H9 (cell line): Measurements from ENCODE around the gene CPSF4L. TPM values are rescaled to one million over a fixed set of nuclear protein-coding genes. Genes with fewer than 3 reads are reported as not detected.

Experiments used
- DNase-seq: peaks from one replicate; pipeline ENCODE4 v3.0.0-alpha.2; 2017
- H2AFZ ChIP-seq: one replicate; pipeline ENCODE4 v1.6.1; 2013; ENCODE audit warnings: mild to moderate bottlenecking, low read length, control low read depth, moderate library complexity
- H2AK5ac ChIP-seq: 2 replicates; pipeline ENCODE4 v1.6.1; 2013; ENCODE audit warnings: low read length, control low read depth, mixed read lengths; ENCODE audit not compliant: insufficient read length
- H2BK120ac ChIP-seq: one replicate; pipeline ENCODE4 v1.6.1; 2013; ENCODE audit warnings: low read depth, mild to moderate bottlenecking, low read length, control low read depth, inconsistent platforms; ENCODE audit not compliant: poor library complexity, severe bottlenecking
- H2BK12ac ChIP-seq: 2 replicates; pipeline ENCODE4 v1.6.1; 2013; ENCODE audit warnings: low read length, control low read depth, mixed read lengths, low read depth; ENCODE audit not compliant: insufficient read length
- H2BK15ac ChIP-seq: 2 replicates; pipeline ENCODE4 v1.6.1; 2013; ENCODE audit warnings: low read depth, low read length, control low read depth
- H2BK20ac ChIP-seq: one replicate; pipeline ENCODE4 v1.6.1; 2013; ENCODE audit warnings: low read depth, mild to moderate bottlenecking, low read length, control low read depth, inconsistent platforms; ENCODE audit not compliant: poor library complexity, severe bottlenecking
- H2BK5ac ChIP-seq: 2 replicates; pipeline ENCODE4 v1.6.1; 2013; ENCODE audit warnings: low read length, control low read depth, mixed read lengths; ENCODE audit not compliant: insufficient read length
- H3K14ac ChIP-seq: 2 replicates; pipeline ENCODE4 v1.6.1; 2013; ENCODE audit warnings: low read length, control low read depth; ENCODE audit not compliant: insufficient read depth
- H3K18ac ChIP-seq: 2 replicates; pipeline ENCODE4 v1.6.1; 2013; ENCODE audit warnings: low read depth, mild to moderate bottlenecking, mixed read lengths, low read length, control low read depth; ENCODE audit not compliant: insufficient read length
- H3K23ac ChIP-seq: 2 replicates; pipeline ENCODE4 v1.6.1; 2013; ENCODE audit warnings: low read length, control low read depth, mixed read lengths, low read depth; ENCODE audit not compliant: insufficient read length
- H3K23me2 ChIP-seq: 2 replicates; pipeline ENCODE4 v1.6.1; 2013; ENCODE audit warnings: low read depth, mild to moderate bottlenecking, mixed read lengths, low read length, control low read depth; ENCODE audit not compliant: insufficient read length, poor library complexity, severe bottlenecking
- H3K27ac ChIP-seq: 2 replicates; pipeline ENCODE4 v1.5.1; 2013; ENCODE audit warnings: low read length, control low read depth, mixed read lengths, low read depth; ENCODE audit not compliant: insufficient read length
- H3K27me3 ChIP-seq: 2 replicates; pipeline ENCODE4 v1.6.1; 2013; ENCODE audit warnings: low read length, control low read depth, inconsistent platforms; ENCODE audit not compliant: insufficient read depth
- H3K4ac ChIP-seq: 2 replicates; pipeline ENCODE4 v1.6.1; 2013; ENCODE audit warnings: low read depth, mild to moderate bottlenecking, control low read depth, inconsistent platforms, low read length, moderate library complexity
- H3K4me1 ChIP-seq: 2 replicates; pipeline ENCODE4 v1.6.1; 2013; ENCODE audit warnings: low read length, control low read depth, inconsistent platforms; ENCODE audit not compliant: insufficient read depth
- H3K4me2 ChIP-seq: 2 replicates; pipeline ENCODE4 v1.6.1; 2013; ENCODE audit warnings: low read length, control low read depth, mixed read lengths; ENCODE audit not compliant: insufficient read length, insufficient read depth
- H3K56ac ChIP-seq: 2 replicates; pipeline ENCODE4 v1.6.1; 2013; ENCODE audit warnings: low read depth, mild to moderate bottlenecking, mixed read lengths, low read length, control low read depth; ENCODE audit not compliant: insufficient read length
- H3K79me1 ChIP-seq: 2 replicates; pipeline ENCODE4 v1.6.1; 2013; ENCODE audit warnings: low read depth, mild to moderate bottlenecking, moderate library complexity, low read length, control low read depth, inconsistent platforms; ENCODE audit not compliant: insufficient read depth, poor library complexity, severe bottlenecking
- H3K79me2 ChIP-seq: 2 replicates; pipeline ENCODE4 v1.6.1; 2013; ENCODE audit warnings: low read length, control low read depth, inconsistent platforms; ENCODE audit not compliant: insufficient read depth
- H3K9ac ChIP-seq: 2 replicates; pipeline ENCODE4 v1.6.1; 2013; ENCODE audit warnings: low read length, control low read depth, mixed read lengths; ENCODE audit not compliant: insufficient read length; ENCODE audit errors: extremely low read depth
- H3K9me3 ChIP-seq: one replicate; pipeline ENCODE4 v1.6.1; 2013; ENCODE audit warnings: low read depth, low read length, inconsistent platforms; ENCODE audit not compliant: control insufficient read depth
- H3T11ph ChIP-seq: one replicate; pipeline ENCODE4 v1.6.1; 2013; ENCODE audit warnings: mild to moderate bottlenecking, low read length, control low read depth, inconsistent platforms
- H4K20me1 ChIP-seq: one replicate; pipeline ENCODE4 v1.6.1; 2013; ENCODE audit not compliant: control insufficient read depth, insufficient read length, insufficient read depth
- H4K5ac ChIP-seq: 2 replicates; pipeline ENCODE4 v1.6.1; 2013; ENCODE audit warnings: low read depth, mild to moderate bottlenecking, mixed read lengths, low read length, control low read depth; ENCODE audit not compliant: insufficient read length
- H4K8ac ChIP-seq: replicated peaks from 2 replicates; pipeline ENCODE4 v1.6.1; 2013; ENCODE audit warnings: low read length, control low read depth, mixed read lengths, low read depth; ENCODE audit not compliant: insufficient read length
- H4K91ac ChIP-seq: 2 replicates; pipeline ENCODE4 v1.6.1; 2013; ENCODE audit warnings: low read depth, mild to moderate bottlenecking, moderate library complexity, mixed read lengths, low read length, control low read depth; ENCODE audit not compliant: insufficient read length
- H3K27ac Mint-ChIP-seq, 3 experiments: 2 replicates in 2 of 3; 3 replicates in 1 of 3; pipeline ENCODE4 v1.8.0; 2020 to 2021; ENCODE audit warnings: mixed read lengths in 3 of 3, mild to moderate bottlenecking in 1 of 3, moderate library complexity in 1 of 3
- H3K27me3 Mint-ChIP-seq: 2 replicates; pipeline ENCODE4 v1.8.0; 2021; ENCODE audit warnings: low read depth, mild to moderate bottlenecking, moderate library complexity, mixed read lengths
- H3K36me3 Mint-ChIP-seq, 3 experiments: 2 replicates in 2 of 3; 3 replicates in 1 of 3; pipeline ENCODE4 v1.8.0; 2020 to 2021; ENCODE audit warnings: low read depth in 3 of 3, mixed read lengths in 3 of 3; ENCODE audit not compliant: insufficient read depth in 1 of 3
- H3K4me1 Mint-ChIP-seq, 2 experiments: 2 replicates each; pipeline ENCODE4 v1.8.0; 2020; ENCODE audit warnings: mixed read lengths in 2 of 2
- H3K4me3 Mint-ChIP-seq, 2 experiments: 2 replicates in 1 of 2; 3 replicates in 1 of 2; pipeline ENCODE4 v1.8.0; 2020 to 2021; ENCODE audit warnings: mild to moderate bottlenecking in 2 of 2, mixed read lengths in 2 of 2, moderate library complexity in 1 of 2
- H3K9me3 Mint-ChIP-seq, 2 experiments: 2 replicates in 1 of 2; 3 replicates in 1 of 2; pipeline ENCODE4 v1.8.0; 2020; ENCODE audit warnings: mild to moderate bottlenecking in 2 of 2, mixed read lengths in 2 of 2, moderate library complexity in 1 of 2
- CTCF ChIP-seq: fragments of 200-600 bp; sonication (generic); conservative IDR thresholded peaks from 3 replicates; pipeline ENCODE4 v1.8.0; 2021; ENCODE audit warnings: antibody characterized with exemption, mild to moderate bottlenecking
- WGBS: extraction: QIAGEN DNeasy Blood & Tissue Kit; methylation state at CpG from one replicate; pipeline ENCODE4 v1.1.7; 2013; ENCODE audit warnings: missing lambda C conversion rate, low lambda C conversion rate, mixed read lengths; ENCODE audit not compliant: insufficient read length; ENCODE audit errors: extremely low coverage; 5-methylcytosine and 5-hydroxymethylcytosine counted together
- total RNA-seq: library from RNA; stranded (reverse); gene quantifications from 2 replicates; pipeline ENCODE4 v1.2.1, GENCODE V29; 2021

CPSF4L gene
- total RNA-seq, 1 experiment from 2014 or later = not detected

DNA sequence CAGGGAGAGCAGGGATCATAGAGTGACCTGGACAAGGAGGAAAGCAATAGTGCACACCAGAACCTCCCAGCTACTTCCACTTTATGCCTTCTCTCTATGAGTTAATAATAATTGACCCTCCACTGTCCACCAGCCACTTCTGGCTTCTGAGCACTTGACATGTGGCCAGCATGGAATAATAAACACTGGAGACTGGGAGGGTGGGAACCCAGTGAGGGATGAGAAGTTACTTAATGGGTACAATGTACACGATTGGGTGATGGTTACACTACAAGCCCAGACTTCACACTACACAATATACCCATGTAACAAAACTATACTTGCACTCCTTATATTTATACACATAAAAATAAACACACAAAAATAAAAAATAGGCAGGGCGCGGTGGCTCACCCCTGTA is 38.7 kb upstream of the CPSF4L start:
- Histone ChIP-seq H3T11ph (no peak overlapping the region), H4K20me1 (no peaks in the 10 kb centered on the region)
- no peak overlapping the region for H3K4me3 Mint-ChIP-seq

More for the DNA sequence above, 38.7 kb upstream of the CPSF4L start:
- no peak overlapping the region for H2BK12ac ChIP-seq
- no peaks in the 10 kb centered on the region for H3K23me2 ChIP-seq
- no peak overlapping the region for H4K8ac ChIP-seq
- H2AFZ ChIP-seq = no peak overlapping the region
- no peak overlapping the region for H2BK15ac ChIP-seq
- H3K79me2 ChIP-seq = no peaks in the 10 kb centered on the region
- peak overlapping the region in 1 of 3 experiments; percentile 73; a peak in 1 of 7 replicates for H3K27ac Mint-ChIP-seq
- no peaks in the 10 kb centered on the region for H3K9me3 ChIP-seq
- no peaks in the 10 kb centered on the region for H3K9me3 Mint-ChIP-seq
- DNase-seq = no peak
- H3K9ac ChIP-seq = no peak overlapping the region
- H3K18ac ChIP-seq = no peak overlapping the region
- no peak overlapping the region for H3K14ac ChIP-seq
- H3K27ac ChIP-seq = no peak overlapping the region
- H3K4me2 ChIP-seq = no peak overlapping the region
- no peak overlapping the region for H2BK20ac ChIP-seq
- no peak overlapping the region for H3K23ac ChIP-seq
- H2BK5ac ChIP-seq = no peak overlapping the region
- TF ChIP-seq CTCF = no peak
- peaks cover 26 to 30% of the 10 kb centered on the region in 2 experiments for H3K4me1 Mint-ChIP-seq
- no peak overlapping the region for H3K56ac ChIP-seq
- peaks cover 0 to 7% (median 0%) of the 10 kb centered on the region in 3 experiments; a peak in 2 of 7 replicates for H3K36me3 Mint-ChIP-seq
- H3K27me3 Mint-ChIP-seq = 0 out of 2 replicates have a peak, but pooled peaks cover 2% of the 10 kb centered on the region
- no CpG with 5 or more reads among the region's 3 CpGs for WGBS
- no peaks in the 10 kb centered on the region for H3K79me1 ChIP-seq
- H3K4ac ChIP-seq = no peak overlapping the region
- H2AK5ac ChIP-seq = no peak overlapping the region
- no peak overlapping the region for H2BK120ac ChIP-seq
- H4K91ac ChIP-seq = no peak overlapping the region
- no peaks in the 10 kb centered on the region for H3K27me3 ChIP-seq
- H3K4me1 ChIP-seq = peaks cover 2% of the 10 kb centered on the region; the same call in 1 of the 2 replicates
- H4K5ac ChIP-seq = no peak overlapping the region
